Pons (tissue), 1 donor: ENCODE measurements around the gene CEP83.
A peak's percentile ranks its signal among the peaks of the same experiment; 100 is the strongest.

ENCODE experiments used
- DNase-seq: peaks from one replicate; pipeline ENCODE4 v3.0.0-alpha.2; 2016; ENCODE audit warnings: low spot score

The CEP83 gene

DNA sequence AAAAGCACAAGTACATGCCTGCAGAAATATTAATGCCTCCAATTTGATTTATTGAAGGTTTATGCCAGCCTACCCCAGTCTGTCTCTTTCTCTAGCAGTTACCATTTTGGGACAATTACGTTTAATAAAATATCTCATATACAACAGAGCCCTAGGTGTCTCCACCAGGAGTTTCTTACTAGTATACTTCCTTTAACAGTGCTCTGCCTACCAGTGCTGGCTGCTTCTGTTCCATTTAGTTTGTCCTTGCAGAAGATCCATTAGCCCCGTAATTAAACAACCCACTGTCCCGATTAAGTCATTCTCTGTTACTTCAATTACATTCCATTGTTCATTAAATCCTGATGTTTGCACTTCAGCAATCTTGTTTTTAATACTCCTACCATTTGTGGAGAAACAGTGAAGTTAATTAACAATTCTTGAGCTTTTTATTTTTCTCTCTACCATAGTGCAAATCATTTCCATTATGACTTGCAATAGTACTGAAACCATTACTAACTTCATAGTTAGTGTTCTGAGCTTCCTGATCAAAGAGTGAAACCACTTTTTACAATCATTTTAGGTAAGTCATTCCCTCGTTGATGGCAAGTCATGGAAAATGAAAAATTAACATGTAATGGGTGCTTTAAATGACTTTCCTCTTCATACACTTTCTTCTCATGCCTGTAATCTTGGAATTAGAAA is 190.2 kb downstream of the CEP83 start:
- no peak for DNase-seq

DNA sequence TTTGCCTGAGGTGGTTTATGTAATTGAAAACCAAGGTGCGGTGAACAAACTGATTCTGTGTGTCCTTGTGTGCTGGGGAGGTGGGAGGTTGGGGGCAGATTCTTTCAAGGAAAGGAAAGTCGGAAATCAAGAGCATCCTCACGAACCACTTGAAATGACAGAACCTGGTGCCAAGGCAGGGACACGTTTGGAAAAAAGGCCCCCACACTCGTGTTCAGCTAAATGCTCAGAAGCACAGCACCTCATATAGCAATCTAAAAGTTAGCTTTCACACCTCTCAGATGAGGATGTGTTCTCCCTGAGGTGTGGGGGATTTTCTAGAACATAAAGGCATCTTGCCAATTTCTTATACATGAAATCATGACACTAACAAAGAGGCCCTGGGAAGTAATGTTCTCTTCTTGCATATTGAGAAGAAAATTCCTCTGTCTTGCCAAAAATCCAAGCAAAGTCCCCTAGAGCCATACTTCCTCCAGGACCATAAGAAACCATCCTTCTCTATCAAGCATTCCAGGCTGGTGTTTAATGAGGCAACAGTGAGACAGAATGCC is 191.7 kb downstream of the CEP83 start:
- DNase-seq, result no peak

DNA sequence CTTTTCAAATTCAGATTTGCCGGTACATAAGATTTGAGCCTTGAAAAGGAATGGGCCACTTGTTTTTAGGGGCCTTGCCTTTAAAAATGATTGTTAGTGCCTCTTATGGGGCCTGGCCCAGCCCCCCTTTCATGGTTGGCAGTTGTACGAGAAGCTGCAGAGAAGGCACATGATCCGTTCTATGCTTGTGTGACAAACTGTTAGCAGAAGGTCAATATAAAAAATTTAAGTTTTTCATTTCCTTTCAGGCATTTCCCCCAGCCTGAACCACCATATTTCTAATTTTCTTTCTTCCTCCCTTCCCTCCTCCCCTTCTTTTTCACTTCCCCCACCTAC is 192.2 kb downstream of the CEP83 start:
- DNase-seq, result no peak

DNA sequence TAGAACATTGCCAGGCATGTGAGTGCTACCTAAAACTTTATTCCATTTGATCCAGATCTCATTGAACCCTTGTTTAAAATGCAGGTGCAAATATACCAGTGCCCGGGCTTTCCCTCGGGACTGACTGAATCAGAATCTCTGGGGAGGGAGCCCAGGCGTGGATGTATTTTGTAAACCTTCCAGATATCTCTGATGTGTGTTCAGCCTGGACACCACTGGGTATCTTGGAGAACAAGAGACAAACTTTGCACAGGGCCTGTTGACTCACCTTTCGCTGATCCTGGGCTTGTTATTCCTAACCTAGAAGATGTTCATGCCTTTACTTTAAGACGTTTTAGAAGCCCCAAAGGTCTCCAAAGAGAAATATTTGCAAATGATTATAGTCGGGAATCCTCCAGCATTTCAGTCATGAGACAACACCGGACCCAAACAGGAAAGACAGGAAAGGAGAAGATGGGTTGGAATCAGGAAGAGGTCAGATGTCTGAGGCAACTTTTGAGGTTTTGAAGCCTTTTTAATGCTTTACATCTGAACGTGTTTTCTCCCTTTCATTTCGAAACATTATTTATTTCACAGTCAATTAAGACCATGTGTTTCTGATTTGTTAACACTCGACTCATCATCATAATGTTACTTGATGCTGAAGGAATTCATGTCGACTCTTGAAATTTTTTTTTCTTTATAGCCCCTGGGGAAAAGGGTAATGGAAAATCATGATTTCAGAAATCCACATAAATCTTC is 192.7 kb downstream of the CEP83 start:
- DNase-seq, result no peak

DNA sequence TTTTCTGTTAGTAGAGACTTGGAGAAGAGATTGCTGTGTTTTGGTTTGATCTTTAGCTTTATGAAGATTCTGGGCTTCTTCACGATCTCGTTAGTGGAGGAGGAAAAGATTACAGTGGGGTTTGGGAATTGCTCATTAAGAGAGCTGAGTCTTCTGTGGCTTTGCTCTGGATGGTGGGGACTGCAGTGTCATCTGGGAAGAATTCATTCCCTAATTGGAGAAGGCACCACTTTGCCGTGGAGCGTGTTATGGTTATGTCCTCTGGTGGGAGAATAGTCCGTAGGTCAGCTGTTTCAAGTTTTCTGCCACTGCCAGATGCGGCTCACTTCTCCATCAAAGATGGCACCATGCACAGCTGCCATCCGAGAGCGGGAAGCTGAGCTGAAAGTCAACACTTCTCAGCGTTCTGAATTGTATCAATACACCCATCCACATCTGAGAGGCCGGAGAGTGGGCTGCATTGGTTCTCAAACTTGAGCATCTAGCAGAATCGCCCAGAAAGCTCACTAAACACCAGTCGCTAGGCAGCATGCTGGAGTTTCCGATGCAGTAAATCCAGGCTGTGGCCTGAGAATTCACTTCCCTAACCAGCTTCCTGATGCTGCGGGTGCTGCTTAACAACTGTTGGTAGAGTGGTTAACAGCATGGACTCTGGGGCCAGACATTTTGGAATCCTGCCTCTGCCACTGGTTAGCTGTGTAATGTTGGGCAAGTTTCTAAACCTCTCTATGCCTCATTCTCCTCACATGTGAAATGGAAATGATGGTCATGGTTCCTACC is 193.5 kb downstream of the CEP83 start:
- no peak for DNase-seq

DNA sequence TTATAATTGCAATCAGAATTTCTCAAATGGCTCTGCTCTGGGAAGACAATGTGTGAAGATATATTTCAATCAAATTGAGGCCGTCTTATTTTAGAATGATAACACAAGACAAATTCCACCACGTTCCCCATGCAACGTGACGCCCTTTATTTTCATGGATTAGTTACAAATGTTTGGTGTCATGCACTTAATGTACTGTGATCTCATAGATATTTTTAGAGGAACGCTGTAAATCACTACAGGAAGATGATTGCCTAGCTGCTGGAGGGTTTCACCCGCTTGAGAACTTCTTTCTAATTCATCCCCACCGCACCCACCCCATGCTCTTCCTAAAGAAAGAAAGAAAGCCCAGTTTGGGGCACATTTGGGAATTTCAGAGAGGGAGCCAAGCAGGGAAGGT is 194.1 kb downstream of the CEP83 start:
- no peak for DNase-seq

DNA sequence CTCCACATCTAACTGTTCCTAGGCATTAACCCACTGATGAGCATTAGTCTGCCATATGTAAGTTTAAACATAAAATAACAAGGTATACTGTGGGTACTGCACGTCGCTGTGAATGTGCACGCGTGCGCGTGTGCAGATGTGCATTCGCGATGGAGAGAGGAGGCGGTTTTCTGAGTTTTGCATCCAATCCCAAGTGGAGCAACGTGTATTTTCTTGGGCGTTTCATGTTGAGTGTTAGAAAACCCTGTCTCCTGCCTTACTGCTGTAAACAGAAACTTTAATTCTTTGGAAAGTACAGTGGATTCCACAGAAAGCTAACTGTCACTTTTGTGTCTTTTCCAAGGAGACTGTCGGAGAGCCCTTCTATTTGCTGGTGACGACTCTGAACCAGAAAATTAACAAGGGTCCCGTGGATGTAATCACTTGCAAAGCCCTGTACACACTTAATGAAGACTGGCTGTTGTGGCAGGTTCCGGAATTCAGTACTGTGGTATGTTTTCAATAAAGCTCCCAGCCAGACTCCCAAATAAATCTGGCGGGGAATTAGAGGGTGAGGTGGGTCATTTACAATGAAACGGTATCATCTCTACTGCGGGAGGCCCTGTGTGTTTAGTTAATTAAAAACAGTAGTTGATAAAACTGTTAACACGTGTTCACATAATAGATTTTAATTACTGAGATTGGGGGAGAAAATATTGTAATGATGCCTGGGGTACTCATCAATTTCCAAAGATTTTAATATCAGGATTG is 194.8 kb downstream of the CEP83 start:
- no peak for DNase-seq

DNA sequence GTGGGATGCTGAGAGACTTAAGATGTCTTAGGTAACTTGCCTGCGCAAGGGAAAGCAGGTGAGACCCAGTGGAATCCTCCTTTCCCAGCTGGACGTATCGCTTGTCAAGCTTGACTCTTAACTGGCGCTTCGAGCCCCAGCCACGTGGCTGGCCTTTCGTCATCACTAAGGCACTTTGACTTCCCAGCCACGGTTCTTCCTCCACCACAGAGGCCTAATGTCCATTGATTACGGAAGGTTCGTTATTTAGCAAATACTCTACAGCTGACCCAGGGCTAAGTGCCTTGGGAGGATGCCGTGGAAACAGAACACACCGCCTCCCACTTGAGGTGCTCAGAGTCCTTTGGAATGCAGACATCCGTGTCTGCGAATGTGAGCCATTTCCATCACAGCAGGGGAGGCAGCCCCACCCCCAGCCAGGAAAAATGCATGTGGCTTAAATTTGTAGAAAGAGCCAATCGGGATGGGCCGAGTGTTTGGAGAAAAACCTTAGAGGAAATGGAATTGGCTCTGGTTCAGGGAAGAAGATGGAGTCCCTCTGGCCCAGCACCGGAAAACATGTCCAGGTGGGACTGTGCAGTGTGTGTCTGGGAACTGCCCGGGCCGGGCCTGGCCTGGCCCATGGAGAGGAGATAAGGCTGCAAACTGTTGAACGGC is 195.6 kb downstream of the CEP83 start:
- DNase-seq, result peak; percentile 17

DNA sequence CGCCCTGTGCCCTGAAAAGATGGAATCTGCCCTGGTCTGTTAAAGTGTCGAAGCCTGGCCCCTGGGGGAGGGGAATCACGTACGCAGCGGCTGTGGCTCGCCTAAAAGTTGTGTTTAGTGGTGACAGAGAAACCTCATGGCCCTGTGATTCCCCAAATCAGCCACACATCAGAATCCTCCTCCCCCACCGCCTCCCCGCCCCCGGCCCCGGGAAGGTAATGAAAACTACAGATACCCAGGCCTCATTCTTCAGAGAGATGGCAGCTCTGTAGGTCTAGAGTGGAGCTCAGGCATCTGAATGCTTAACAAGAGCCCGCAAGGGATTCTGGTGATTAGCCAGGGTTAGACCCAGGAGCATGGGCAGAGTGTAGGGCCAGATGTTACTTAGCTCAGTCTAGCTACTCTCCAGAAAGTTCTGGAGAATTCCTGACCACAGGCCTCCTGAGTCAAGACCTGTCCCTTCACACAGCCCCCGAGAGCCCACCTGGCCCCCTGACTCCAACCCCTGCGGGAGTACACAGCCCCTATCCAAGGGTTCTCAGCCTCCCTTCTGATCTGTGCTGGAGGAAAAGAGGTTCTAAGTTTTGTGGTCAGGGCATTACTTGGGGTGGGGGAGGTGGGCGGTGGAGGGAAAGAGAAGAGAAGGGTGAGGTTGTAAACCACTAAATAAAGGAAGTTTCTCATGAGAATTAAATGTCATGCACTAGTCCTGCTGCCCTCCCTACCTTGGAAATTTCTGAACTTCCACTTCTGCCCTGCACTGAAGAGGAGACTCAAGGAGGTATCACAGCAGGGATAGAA is 196.5 kb downstream of the CEP83 start:
- peak; percentile 44 for DNase-seq

DNA sequence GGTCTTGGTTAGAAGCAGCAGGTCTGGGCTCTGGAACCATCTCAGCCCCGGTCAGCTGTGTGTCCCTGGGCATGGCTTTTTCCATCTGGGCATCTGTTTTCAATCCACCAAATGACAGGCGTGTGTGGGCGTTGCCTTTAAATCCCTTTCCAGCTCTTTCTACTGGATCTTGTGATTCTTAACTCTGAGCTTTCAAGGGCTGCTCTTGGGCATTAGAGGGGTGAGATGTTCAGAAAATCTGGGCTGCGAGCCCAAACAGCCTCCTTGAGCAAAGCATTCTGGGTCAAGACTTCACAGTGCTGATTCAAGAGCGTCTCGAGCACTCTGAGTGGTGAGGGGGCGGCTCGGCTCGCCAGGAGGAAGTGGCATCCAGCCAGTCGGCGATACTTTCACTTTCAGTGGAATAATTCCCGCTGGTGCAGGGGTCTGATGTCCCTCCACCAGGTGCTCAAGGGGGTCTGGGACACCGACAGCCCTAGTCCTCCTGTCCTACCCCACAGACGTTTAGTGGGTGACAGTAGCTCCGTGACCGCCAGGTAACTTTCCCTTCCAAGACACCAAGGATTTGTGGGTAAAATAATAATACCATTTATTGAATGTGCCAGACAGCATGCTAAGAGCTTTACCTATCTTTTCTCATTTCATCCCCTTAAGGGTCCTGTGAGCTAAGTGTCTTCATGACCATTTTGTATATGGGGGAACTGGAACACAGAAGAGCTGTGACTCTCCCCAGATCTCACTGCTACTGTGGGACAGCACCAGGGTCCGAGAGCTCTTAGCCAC is 197.2 kb downstream of the CEP83 start:
- peak; percentile 87 for DNase-seq

DNA sequence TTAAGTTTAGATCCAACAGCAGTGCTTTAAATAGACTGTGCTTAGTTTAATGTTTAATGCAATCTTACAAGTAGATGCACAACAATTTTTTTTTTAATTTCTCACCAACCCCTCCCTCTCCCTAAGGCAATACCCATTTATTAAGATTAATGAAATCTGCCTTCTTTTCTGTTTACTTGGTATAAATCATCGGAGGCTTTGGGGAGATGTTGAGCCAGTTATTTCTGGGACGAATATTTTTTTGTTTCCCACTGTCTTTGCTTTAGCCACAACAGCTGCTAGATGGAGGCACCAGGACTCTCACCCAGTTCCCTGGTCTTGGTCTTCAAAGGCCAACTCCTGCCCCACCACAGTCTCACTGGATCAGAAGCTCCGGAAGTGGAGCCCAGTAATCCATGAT is 197.9 kb downstream of the CEP83 start:
- DNase-seq, result no peak

DNA sequence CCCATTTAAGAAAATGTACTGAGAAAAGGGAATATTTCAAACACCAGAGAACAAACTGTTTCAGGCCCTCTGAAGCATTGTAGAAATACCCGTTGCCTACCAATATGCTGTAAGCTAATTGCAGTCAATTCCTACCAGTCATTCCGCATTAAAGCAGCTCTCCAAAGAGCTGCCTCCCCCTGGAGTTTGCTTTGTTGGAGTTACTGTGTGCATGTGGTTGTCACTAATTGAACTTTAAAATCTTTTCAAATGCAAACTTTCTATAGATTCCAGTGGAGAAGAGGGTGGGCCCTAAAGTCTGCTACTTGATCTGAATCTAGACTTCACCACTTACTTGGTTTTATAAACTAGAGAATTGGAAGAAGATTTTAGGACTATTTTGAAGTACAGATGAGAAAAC is 198.5 kb downstream of the CEP83 start:
- no peak for DNase-seq

DNA sequence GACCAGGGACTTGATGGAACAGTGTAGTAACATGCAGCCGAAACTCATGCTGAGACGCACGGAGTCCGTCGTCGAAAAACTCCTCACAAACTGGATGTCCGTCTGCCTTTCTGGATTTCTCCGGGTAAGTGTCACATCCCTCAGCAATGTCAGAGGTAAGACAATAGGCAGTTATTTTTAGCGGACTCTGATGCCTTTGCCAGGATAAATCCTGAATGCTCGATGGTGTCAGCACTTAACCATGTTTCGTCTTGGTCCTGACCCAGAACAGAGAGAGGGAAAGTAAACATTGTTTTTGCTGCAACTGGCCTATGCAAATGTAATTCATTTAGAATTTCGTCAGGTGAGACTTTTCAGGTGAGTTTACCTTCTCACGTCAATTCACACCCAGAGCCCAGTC is 198.9 kb downstream of the CEP83 start:
- DNase-seq, result no peak

DNA sequence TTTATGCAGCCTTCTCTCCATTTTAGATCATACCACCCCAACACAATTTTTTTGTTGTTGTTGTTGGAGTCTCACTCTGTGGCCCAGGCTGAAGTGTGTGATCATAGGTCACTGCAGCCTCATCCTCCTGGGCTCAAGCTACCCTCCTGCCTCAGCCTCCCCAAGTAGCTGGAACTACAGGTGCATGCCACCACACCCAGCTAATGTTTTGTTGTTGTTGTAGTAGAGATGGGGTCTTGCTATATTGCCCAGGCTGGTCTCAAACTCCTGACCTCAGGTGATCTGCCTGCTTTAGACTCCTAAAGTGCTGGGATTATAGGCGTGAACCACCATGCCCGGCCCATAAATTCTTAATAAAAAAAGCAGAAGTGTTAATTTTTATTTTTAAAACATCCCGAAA is 199.7 kb downstream of the CEP83 start:
- DNase-seq, result no peak

DNA sequence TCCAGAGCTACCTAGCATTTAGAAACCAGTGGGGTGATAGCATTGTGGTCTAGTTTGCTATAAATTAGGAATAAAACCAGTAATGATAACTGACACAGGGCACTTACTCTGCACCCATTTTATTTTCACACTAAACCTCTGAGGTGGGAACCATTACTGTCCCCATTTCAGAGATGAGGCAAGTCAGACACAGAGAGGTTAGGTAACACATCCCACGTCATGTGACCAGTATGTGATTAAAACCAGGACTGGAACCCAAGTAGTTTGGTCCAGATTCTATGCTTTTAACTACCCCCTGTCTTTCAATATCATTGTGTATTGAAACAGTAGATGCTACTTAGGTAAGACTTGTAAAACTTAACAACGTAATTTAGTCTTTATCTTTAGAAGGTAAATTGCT is 201.1 kb downstream of the CEP83 start:
- no peak for DNase-seq
